Gastroesophageal sphincter (tissue), 4 donors: ENCODE results near the gene IRX6. TPM values are rescaled to one million over a fixed set of nuclear protein-coding genes. Genes with fewer than 3 reads are reported as not detected.

Experiments used
- ATAC-seq: fragments of 150-250 bp; one replicate; pipeline ENCODE4 v1.9.1; 2016; ENCODE audit warnings: mild to moderate bottlenecking, moderate library complexity
- H3K27ac ChIP-seq, 4 donors: fragments of 200-600 bp; sonication (generic) in 3 of 4; 1 replicate in 3 of 4; 2 replicates in 1 of 4; pipeline ENCODE4 v1.5.1; 2016 to 2019
- H3K27me3 ChIP-seq: fragments of 200-600 bp; sonication (generic); one replicate; pipeline ENCODE4 v1.5.1; 2019
- H3K36me3 ChIP-seq, 2 donors: fragments of 200-600 bp; sonication (generic); one replicate each; pipeline ENCODE4 v1.5.1; 2019; ENCODE audit warnings: control low read depth in 1 of 2
- H3K4me1 ChIP-seq, 3 donors: fragments of 200-600 bp; sonication (generic); 1 replicate in 2 of 3; 2 replicates in 1 of 3; pipeline ENCODE4 v1.5.1; 2016 to 2019; ENCODE audit warnings: control low read depth in 2 of 3
- H3K4me3 ChIP-seq, 2 donors: fragments of 200-600 bp; sonication (generic); one replicate each; pipeline ENCODE4 v1.5.1; 2019; ENCODE audit warnings: mild to moderate bottlenecking in 1 of 2, moderate library complexity in 1 of 2
- H3K9me3 ChIP-seq, 3 donors: fragments of 200-600 bp; sonication (generic); one replicate each; pipeline ENCODE4 v1.5.1; 2017 to 2019; ENCODE audit warnings: control low read depth in 2 of 3
- CTCF ChIP-seq, 4 experiments: fragments of 200-600 bp in 2 of 4; fragments of 450-650 bp in 2 of 4; sonication (generic) in 1 of 4; IDR thresholded peaks; one replicate each; pipeline ENCODE4 v1.5.1; 2017 to 2019; ENCODE audit warnings: antibody characterized with exemption in 4 of 4, mild to moderate bottlenecking in 2 of 4, moderate library complexity in 2 of 4
- EP300 ChIP-seq: sonication (generic); formaldehyde crosslinking; IDR thresholded peaks from one replicate; pipeline ENCODE4 v1.6.1; 2017; ENCODE audit warnings: antibody characterized with exemption, mild to moderate bottlenecking
- POLR2A ChIP-seq, 2 donors: fragments of 450-650 bp; IDR thresholded peaks; one replicate each; pipeline ENCODE4 v1.6.1; 2017; ENCODE audit warnings: antibody characterized with exemption in 2 of 2, mild to moderate bottlenecking in 2 of 2, moderate library complexity in 1 of 2
- POLR2AphosphoS5 ChIP-seq: sonication (generic); formaldehyde crosslinking; IDR thresholded peaks from one replicate; pipeline ENCODE4 v1.6.1; 2017; ENCODE audit warnings: antibody characterized with exemption
- WGBS, 2 donors: methylation state at CpG; one replicate each; pipeline ENCODE4 v1.1.5; 2018; ENCODE audit warnings: low coverage in 1 of 2; 5-methylcytosine and 5-hydroxymethylcytosine counted together
- total RNA-seq, 4 donors: library from RNA; depleted of rRNA; stranded (reverse); fragments of >200 nt; gene quantifications; one replicate each; pipeline ENCODE4 v1.1.0, GENCODE V29; 2016

The IRX6 gene
- total RNA-seq, 4 donors from 2014 or later, result 0.12 to 0.64 TPM; not detected in 2

GRCh38 chr16:55370762-55371482 lies 46.9 kb downstream of the IRX6 start:
- ATAC-seq, result peak; percentile 71
- H3K9me3 ChIP-seq, result no peaks in the 10 kb centered on the region
- no peak overlapping the region for H3K4me3 ChIP-seq
- TF ChIP-seq POLR2A (IDR thresholded peaks at IDR 0.05), result no peak
- TF ChIP-seq POLR2AphosphoS5, result no peak
- TF ChIP-seq EP300, result no peak
- peak in 3 of 4 experiments; percentile 25 to 63 (median 34) for TF ChIP-seq CTCF (IDR thresholded peaks at IDR 0.05)
- no peak overlapping the region for H3K27ac ChIP-seq
- WGBS, 2 donors, result 4 to 8% methylated on average over 15 to 17 of the region's 26 CpGs
- H3K4me1 ChIP-seq, result peaks cover 0 to 35% (median 0%) of the 10 kb centered on the region in 3 donors
- no peaks in the 10 kb centered on the region for H3K36me3 ChIP-seq
- peaks cover 35% of the 10 kb centered on the region for H3K27me3 ChIP-seq

GRCh38 chr16:55372792-55373488 lies 48.9 kb downstream of the IRX6 start:
- no peaks in the 10 kb centered on the region for H3K36me3 ChIP-seq
- H3K9me3 ChIP-seq, result no peaks in the 10 kb centered on the region
- no peak overlapping the region for H3K27ac ChIP-seq
- peaks cover 27% of the 10 kb centered on the region for H3K27me3 ChIP-seq
- peaks cover 0 to 21% (median 0%) of the 10 kb centered on the region in 3 donors for H3K4me1 ChIP-seq
- no peak overlapping the region for H3K4me3 ChIP-seq
- TF ChIP-seq EP300 (no peak), CTCF (IDR thresholded peaks at IDR 0.05) (no peak), POLR2A (IDR thresholded peaks at IDR 0.05) (no peak)
- WGBS, 2 donors, result 51 to 55% methylated on average over 12 of the region's 12 CpGs
- no peak for ATAC-seq

- Histone ChIP-seq H3K4me1 (peaks cover 0 to 16% (median 0%) of the 10 kb centered on the region in 3 donors), H3K27ac (no peak overlapping the region), H3K9me3 (no peaks in the 10 kb centered on the region), H3K27me3 (peaks cover 24% of the 10 kb centered on the region), H3K36me3 (no peaks in the 10 kb centered on the region), H3K4me3 (no peak overlapping the region)
- ATAC-seq, result no peak
- TF ChIP-seq EP300, result no peak
- TF ChIP-seq CTCF (IDR thresholded peaks at IDR 0.05), result no peak
- no peak for TF ChIP-seq POLR2A (IDR thresholded peaks at IDR 0.05)
- TF ChIP-seq POLR2AphosphoS5, result no peak
Measured at GRCh38 chr16:55373489-55373832, 49.5 kb downstream of the IRX6 start.

- H3K4me1 ChIP-seq, result peaks cover 0 to 4% (median 0%) of the 10 kb centered on the region in 3 donors
- H3K27me3 ChIP-seq, result peaks cover 9% of the 10 kb centered on the region
- no peak overlapping the region for H3K27ac ChIP-seq
- WGBS, 2 donors, result 82% methylated on average over 3 of the region's 3 CpGs; no CpG with 5 or more reads in 1 of the 2 donors
- H3K9me3 ChIP-seq, result no peaks in the 10 kb centered on the region
- TF ChIP-seq CTCF (IDR thresholded peaks at IDR 0.05) (no peak), POLR2A (IDR thresholded peaks at IDR 0.05) (no peak), POLR2AphosphoS5 (no peak), EP300 (no peak)
- H3K36me3 ChIP-seq, result no peaks in the 10 kb centered on the region
- no peak for ATAC-seq
- no peak overlapping the region for H3K4me3 ChIP-seq
Measured at GRCh38 chr16:55376045-55376444, 52.0 kb downstream of the IRX6 start.
